Posterior cingulate gyrus (tissue), 11 donors: ENCODE data around the gene CARS2.
"Not testable (repeated sequence)": the region's sequence is repeated elsewhere in the genome, so short reads cannot be mapped to it uniquely, and the experiment has no call there.

Source experiments
- DNase-seq, 10 donors: peaks; one replicate each; pipeline versions ENCODE4 v3.0.0 to v3.0.0-alpha.2; 2020 to 2021; ENCODE audit warnings: mixed read lengths in 3 of 10
- intact Hi-C: fragments of 100-400 bp; cut with DNase I; formaldehyde crosslinking; loops from one replicate; pipeline ENCODE4 v1.15.1; 2023

CARS2 gene

DNA sequence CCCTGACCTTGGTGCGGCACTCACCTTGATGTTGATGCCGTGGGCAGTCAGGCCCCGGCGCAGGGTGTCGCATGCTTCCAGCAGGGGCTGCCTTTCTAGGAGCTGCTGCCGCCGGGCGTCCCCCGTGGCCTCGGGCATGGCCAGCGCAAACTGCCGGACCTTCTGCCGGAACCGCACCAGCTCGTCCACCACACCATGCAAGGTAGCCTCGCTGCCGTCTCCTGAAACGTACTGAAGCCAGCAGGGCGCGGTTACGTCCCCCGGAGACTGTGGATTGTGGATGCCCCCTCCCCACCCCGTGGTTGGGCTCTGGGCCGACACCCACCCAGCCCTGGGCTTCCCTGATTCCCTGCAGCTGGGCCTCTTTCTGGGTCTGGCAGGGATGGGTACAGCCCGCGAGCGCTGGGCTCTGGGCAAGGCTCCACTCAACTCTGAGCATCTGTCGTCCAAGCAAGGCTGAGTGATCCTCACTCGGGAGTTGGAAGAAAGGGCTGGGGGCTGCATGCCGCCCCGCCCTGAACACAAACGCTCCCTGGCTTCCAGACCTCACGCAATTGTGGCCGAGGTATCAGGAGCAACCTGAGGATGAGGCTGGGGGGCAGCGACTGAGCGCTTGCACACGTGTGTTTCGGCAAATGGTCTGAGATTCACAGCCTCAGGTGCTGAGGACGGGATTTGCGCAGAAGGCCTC is 63.5 kb downstream of the CARS2 start:
- intact Hi-C loops = loop anchor here (10.0 kb wide), 1 partner anchor 62 kb away; the partner anchor contains the start of gene CARS2
- peak in 3 of 10 donors; percentile 9 to 81 (median 61) for DNase-seq

DNA sequence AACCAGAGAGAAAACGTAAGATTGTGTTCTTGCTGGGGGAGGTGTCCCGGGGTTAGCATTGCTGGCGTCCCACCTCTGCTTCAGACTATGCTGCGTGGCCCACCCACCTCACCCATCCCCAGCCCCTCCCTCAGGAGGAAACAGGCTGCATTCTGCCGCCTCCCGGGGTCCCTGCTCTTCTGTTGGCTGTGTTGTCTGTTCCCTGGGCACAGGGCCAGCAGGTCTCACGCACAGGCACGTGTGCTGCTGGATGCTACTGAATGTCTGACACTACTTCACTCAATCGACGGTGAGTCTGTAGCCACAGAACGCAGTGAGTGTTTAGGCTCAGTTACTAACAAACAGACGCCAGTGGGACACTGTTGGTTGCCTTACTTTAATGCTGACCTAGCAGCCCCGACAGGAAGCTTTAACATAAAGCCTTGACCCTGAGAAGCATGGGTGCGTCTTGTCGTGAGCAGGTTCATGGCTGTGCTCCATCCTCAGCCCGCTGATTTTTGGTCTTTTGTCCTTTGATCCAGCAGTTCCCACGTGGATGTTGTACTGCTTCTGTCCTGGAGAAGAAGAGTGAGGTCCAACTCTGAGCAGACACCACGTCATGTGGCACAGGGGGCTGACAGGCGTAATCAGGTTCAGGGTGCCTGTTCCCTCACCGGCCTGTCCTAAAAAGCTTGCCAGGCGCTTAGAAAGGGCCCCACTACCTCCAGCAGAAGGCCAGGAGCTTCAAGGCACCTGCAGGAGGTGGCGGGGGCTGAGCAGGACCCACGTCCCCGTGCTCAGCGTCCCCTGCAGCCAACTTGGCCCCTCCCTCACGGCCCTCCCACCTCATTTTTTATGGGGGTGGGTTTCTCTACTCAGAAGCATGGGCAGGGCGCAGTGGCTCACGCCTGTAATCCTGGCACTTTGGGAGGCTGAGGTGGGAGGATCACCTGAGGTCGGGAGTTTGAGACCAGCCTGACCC is 64.6 kb downstream of the CARS2 start:
- intact Hi-C loops = loop anchor here (10.0 kb wide), 1 partner anchor 63 kb away; the partner anchor contains the start of gene CARS2
- peak in 2 of 10 donors; percentile 37 to 61 for DNase-seq

DNA sequence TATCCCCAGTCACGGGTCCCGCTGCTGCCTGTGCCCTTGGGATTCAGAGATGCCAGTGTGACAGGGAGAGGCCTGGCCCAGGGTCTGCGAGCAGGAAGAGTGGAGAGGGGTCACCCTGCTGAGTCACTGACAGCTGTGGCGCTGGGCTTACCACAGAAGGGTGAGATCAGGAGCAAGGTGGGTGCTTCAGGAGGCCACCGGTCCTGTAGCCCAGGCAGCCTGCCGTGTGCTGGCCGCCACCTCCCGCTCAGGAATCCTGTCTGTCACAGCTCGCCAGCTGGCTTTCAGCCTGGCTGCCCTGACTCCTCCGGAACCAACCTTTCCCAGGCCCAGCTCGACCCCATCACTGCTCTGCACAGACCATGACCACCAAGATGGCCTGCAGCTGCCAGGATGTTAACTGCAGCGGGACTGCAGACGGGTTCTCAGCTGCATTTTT is 65.3 kb downstream of the CARS2 start:
- intact Hi-C loops = loop anchor here (10.0 kb wide), 1 partner anchor 64 kb away; the partner anchor contains the start of gene CARS2
- peak in 2 of 10 donors; percentile 9 to 69 for DNase-seq

DNA sequence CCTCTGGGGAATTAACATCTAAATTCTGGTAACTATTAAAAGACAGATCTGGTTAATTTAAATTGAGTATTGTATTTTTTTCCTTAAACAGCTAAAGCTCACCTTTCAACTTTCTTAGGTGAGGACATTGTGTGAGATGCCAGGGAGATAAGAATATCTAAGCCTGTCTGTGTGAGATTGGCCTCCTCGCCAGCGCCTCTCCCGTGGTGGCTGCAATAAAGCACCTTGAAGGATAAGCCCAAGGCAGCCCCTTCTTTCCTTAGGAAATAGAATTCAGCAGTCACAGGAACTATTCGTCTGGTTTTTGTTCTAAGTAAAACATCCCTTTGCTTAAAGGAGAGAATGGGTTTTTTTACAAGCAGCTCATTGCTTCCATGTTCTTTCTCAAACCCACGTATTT is 66.0 kb downstream of the CARS2 start:
- peak in 1 of 10 donors; percentile 38 for DNase-seq
- intact Hi-C loops = loop anchor here (10.0 kb wide), 1 partner anchor 65 kb away; the partner anchor contains the start of gene CARS2

DNA sequence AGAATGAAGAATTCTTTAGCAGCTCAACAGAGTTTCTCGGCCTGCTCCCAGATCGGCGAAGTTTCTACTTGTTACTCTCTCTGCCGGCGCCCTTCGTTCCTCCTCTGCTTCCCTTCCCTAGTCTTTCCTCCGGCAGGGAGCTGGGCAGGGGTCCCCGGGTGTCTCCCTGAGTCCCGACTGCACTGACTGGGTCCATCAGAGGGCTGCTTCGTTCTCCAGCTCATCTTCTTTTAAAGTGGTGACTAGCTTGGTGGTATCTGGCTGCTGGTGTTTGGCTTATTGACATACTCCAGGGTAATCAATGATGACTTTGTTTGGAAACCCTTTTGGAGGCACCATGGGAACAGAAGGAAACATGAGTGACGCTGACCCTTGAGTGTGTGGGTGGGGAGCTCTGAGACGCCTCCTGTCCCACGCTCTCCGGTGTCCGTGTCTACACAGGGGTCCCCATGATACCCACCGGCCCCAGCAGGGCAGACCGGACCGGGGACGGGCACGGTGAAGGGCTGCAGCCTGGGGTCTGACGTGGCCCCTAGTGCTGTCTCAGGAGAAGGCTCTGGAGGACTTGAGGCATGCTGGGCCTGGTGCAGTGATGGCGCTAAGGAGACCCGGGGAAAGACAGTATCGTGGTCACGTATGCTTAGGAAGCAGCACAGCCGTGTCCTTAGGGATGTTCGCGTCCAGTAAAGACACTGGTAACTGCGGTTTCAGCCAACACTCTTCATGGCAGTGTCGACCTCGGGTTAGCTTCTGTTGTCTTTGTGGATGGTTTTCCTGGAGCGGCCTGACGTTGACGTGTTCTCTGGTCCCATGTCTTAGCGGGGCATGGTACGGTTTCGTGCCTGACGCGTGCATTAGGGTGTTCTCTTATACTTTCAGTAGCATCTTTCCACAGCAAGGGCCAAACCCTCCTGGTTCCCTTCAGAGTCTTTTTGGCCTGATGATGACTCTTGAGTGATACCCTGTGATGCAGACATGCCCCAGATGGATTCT is 66.8 kb downstream of the CARS2 start:
- peak in 1 of 10 donors; percentile 57 for DNase-seq
- intact Hi-C loops = no loop called here

DNA sequence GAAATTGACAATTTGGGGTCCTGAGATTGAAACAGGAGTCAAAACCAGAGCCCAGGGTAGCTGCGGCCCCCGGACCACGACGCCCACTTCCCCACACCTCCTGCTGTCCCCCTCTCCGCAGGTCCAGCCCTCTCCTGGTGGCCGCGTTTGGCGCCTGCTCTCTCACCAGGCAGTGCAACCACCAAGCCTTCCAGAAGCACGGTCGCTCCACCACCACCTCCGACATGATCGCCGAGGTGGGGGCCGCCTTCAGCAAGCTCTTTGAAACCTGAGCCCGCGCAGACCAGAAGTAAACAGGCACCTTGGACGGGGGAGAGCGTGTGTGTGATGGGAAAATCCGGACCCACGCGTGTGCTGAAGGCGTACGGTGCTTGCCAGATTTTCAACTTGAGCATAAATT is 67.7 kb downstream of the CARS2 start:
- intact Hi-C loops = no loop called here
- DNase-seq = peak in 1 of 10 donors; percentile 86

DNA sequence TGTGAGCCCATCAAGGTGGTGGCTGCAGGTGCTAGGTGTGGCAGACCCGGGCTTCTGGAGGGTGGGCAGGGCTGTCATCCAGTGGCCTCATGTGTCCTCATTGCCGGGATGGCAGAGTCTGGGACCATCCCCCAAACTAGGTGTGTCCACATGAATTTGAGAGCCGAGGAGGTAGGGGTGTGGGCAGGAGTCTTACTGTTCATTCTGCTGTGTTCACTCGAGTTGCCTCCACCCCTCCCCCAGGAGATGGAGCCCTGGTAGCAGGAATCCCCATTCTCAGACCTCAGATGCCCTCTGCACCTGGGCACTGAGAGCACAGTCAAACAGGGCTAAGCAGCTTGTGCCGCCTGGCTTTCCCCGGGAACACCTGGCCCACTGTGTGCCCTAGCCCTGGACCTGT is 68.2 kb downstream of the CARS2 start:
- intact Hi-C loops = no loop called here
- DNase-seq = no peak

DNA sequence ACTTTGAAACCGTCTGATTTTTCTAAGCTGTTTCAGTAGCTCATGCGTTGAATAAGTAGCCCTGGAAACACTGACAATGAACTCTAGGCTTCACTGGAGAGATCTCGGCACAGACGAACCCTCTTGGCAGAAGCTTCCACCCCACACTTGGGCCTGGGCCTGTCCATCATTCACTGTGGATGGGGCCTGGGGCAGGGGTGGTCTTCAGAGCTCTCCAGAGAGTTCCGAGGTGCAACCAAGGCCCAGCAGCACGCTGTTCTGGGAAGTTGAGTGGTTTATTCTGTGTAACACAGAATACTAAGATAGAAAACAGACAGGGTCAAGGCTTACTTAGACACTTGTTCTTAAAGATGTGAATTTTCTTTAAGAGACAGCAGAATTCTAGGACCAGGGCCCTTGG is 68.6 kb downstream of the CARS2 start:
- intact Hi-C loops = no loop called here
- peak in 1 of 10 donors; percentile 57 for DNase-seq

DNA sequence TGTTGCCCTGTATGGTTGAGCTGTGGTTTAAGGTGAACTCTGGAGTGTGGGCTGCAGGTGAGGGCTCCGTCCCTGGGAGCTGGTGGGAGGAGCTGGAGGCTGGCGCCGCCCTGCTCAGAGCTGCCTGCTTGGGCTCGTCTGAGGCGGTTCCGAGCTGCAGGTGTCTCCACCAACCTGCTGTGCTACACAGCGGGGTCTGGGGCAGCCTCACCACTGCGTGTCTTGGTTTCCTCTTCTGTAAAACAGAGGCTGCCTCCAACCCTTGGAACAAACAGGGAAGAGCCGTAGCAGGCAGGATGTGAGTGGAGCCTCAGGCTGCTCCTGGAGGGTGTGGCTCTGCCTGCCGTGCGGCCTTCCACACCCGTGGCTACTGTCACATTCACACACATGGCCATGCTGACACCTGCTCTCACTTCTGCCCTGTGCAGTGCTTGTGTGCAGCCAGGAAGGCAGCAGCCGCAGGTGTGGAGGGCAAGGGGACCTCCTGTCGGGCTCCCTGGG is 69.2 kb downstream of the CARS2 start:
- intact Hi-C loops = no loop called here
- DNase-seq = peak in 1 of 10 donors; percentile 66

DNA sequence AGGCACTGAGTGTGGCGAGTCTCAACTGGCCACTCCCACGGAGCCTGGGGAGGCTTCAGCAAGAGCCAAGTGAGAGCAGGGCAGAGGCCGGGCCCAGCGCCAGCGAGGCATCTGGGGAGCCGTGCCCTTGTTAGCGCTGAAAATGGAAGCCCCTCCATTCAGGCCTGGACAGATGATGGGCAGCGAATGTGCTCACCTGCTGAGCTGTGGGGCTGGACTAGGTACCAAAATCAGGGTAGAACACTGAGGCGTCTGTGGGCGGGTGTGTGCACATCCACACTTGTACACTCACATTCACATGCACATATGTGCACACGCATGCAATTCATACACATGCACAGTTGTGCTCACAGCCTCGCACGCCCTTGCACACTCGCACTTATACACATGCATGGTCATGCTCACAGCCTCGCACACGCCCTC is 69.9 kb downstream of the CARS2 start:
- peak in 1 of 10 donors; percentile 38 for DNase-seq
- intact Hi-C loops = no loop called here

DNA sequence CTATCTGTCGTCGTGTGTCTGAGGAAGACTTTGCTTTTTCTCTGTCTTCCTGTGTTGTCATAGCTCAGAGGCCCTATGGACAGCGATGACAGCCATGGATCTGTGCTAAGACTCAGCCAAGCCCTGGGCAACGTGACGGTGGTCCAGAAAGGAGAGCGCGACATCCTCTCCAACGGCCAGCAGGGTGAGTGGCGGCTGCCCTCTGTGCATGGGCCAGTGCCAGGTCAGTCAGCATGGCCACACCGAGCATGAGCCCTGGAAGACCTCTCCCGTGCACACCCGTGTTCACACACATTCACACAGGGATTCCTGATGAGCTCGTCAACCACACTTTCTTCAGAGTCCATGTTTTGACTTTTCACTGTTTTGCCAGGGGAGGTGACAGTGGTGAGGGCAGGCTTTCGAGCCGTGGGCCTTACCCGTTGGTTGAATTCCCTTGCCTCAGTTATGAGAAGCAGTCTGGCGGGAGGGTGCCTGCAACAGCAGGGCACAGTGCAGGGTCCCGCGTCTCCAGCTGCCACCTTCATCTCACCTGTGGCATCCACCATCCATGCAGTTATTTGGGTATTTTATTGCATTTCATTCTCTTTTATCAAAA is 70.4 kb downstream of the CARS2 start:
- intact Hi-C loops = no loop called here
- peak in 1 of 10 donors; percentile 49 for DNase-seq

DNA sequence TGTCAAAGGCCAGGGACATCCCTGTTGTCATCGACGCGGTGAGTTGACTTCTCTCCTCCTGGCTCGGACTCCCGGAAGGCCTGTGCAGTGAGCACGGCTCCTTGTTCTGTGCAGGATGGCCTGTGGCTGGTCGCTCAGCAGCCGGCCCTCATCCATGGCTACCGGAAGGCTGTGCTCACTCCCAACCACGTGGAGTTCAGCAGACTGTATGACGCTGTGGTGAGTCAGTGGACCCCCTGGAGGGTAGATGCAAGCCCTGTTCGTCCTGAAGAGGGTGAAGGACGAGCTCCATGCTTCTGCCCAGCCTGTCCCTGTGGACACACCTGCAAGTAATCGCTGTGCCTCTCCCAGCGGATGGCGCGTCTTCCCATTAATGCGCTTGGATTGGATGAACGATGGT is 71.4 kb downstream of the CARS2 start:
- peak in 2 of 10 donors; percentile 34 to 81 for DNase-seq
- intact Hi-C loops = no loop called here

DNA sequence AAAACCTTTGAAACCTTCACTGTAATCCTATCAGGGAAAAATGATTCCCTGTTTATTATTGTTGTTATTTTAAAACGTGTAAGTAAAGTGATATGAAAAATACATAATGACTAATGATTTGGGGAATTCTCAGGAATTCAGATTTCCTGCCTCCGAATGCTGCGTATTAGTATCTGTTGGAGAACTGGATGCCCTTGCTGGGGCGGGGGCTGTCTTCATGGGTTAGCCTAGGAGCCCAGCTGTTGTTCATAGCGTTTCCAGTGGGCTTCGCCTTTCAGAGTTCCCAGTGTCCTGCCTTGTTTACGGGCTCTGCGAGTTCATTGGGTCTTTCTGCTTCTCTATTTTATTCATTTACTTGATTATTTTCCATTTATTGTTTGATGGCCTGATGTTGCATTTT is 72.1 kb downstream of the CARS2 start:
- intact Hi-C loops = no loop called here
- DNase-seq = peak in 1 of 10 donors; percentile 57

DNA sequence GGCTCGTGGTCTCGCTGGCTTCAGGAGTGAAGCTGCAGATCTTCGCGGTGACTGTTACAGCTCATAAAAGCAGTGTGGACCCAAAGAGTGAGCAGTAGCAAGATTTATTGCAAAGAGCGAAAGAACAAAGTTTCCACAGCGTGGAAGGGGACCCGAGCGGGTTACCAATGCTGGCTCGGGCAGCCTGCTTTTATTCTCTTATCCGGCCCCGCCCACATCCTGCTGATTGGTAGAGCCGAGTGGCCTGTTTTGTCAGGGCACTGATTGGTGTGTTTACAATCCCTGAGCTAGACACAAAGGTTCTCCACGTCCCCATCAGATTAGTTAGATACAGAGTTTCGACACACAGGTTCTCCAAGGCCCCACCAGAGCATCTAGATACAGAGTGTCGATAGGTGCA is 73.7 kb downstream of the CARS2 start:
- peak in 1 of 10 donors; percentile 53 for DNase-seq
- intact Hi-C loops = not testable (repeated sequence)

DNA sequence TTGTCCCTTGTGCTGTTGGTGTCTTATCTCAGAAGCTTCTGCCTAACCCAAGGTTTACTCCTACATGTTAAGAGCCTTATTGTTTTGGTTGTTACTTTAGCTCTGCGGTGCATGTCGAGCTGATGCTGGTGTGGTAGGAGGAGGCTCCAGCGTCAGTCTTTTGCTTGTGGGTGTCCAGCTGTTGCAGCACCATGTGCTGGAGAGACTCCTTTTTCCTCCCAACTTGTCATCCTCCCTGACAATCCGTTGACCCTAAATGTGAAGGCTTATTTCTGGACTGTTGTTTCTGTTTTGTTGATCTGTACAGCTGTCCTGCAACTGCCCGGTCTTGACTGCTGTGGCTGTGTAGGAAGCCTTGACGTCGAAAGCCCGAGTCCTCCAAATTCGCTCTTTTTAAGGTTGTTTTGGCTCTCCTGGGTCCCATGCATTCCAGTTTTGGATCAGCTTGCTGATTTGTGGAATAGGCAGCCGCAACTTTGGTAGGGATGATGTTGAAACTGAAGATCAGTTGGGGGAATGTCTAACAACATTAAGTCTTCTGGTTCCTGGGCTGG is 75.3 kb downstream of the CARS2 start:
- intact Hi-C loops = no loop called here
- peak in 2 of 10 donors; percentile 28 to 55 for DNase-seq

DNA sequence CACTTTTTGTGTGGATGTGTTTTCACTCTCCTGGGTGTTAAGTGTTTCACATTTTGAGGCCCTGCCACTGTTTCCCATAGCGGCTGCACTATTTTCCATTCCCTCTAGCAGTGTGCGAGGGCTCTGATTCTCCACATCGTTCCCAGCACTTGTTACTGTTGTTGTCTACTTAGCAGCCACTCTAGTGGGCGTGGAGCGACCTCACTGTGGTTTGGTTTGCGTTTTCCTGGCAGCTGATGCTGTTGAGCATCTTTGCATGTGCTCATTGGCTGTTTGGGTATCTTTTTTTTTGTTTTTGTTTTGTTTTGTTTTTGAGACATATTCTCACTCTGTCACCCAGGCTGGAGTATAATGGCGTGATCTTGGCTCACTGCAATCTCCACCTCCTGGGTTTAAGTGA is 76.2 kb downstream of the CARS2 start:
- peak in 2 of 10 donors; percentile 36 to 41 for DNase-seq
- intact Hi-C loops = no loop called here

DNA sequence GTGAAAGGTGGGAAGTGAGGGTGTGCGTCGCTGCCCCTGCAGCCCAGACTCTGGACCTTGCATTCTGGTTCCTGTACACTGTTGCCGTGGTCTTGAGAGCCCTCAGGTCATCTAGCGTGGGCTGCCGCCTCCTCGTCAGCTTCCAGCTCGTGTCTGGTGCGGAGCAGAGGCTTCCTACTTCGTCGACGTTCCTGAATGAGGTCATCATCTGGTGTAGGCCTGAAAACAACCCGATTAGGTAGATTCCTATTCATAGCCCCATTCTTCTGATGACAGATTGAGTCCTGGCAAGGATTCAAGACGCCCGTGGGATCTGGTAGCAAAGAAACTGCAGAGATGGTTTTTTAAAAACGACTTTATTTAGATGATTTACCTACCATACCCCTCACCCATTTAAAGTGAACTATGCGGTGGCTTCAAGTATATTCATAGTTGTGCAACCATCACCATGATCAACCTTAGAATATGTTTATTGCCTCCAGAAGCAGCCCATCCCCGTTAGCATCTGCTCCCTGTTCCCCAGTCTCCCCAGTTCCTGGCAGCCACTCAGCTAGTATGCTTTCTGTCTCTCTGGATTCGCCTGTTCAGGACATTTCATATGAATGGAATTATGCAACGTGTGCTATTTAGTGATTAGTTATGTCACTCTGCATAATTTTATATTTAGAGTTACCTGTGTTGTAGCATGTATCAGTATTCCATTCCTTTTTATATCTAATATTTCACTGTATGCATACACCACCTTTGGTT is 76.8 kb downstream of the CARS2 start:
- intact Hi-C loops = no loop called here
- DNase-seq = peak in 2 of 10 donors; percentile 62 to 72

DNA sequence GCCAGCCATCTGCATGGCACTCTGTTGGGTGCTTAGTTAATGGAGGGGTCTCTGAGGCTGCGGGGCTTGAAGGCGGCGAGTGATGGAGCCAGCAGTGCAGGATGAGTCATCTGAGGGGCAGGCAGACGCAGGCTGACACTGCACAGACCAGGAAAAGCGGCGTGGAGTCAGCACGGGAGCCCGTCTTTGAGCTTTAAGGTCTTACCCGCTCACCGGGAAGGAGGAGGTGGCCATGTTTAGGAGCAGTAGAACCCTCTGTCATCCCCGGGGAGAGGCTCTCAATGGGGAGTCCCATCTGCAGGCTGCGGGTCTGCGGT is 77.5 kb downstream of the CARS2 start:
- intact Hi-C loops = no loop called here
- DNase-seq = peak in 1 of 10 donors; percentile 71
